HG02642 (cell line): ENCODE measurements around the gene SCYGR7.
"Not testable (repeated sequence)": the region's sequence is repeated elsewhere in the genome, so short reads cannot be mapped to it uniquely, and the experiment has no call there.

ENCODE experiments used
- ATAC-seq: cut with Tn5 transposase; IDR thresholded peaks from one replicate; pipeline ENCODE4 v1.9.1; 2021; ENCODE audit warnings: mild to moderate bottlenecking; ENCODE audit not compliant: unreplicated experiment, poor library complexity

The SCYGR7 gene

DNA sequence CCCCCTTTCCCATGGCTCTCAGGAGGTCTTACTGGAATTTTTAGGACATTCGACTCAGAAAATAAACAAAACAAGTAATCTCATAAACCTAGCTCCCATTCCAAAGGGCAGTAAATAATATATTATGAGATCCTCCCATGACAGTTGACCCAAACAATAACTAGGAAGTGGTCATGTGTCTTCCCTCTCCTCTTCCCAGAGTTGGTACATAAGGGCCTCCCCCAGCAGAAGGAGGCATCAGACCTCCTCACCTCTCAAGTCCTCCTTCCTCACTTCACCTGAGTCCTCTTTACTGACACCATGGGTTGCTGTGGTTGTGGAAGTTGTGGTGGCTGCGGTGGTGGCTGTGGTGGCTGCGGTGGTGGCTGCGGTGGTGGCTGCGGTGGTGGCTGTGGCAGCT is at the start of gene SCYGR7:
Gene SCYGR7 (plus strand): TSS at position 301 of the 400 bp plus-strand sequence. CDS start 0 bp downstream, at position 301.
- no peak for ATAC-seq

GRCh38 chr2:227684258-227684657 is 43.9 kb upstream of the SCYGR7 start:
- ATAC-seq, result no peak

- no peak for ATAC-seq
Measured at GRCh38 chr2:227687189-227687588, 40.9 kb upstream of the SCYGR7 start.

GRCh38 chr2:227696990-227697679 is 31.0 kb upstream of the SCYGR7 start:
- ATAC-seq, result no peak

DNA sequence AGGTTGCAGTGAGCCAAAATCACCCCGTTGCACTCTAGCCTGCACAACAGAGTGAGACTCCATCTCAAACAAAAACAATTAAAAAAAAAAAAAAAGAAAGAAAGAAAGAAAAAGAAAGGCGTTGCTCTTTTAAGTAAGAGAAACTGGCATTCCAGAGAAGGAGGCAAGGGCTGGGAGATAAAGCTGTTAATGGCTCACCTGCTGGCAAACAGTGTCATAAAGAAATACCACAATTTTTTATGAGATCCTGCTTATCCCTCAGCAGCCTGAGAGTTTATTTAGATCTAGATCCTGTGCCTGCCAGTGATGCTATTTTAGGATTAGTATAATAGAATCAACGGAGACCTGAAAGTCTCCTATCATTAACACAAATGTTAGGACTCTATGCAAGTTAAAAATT is 26.6 kb upstream of the SCYGR7 start:
- no peak for ATAC-seq

- ATAC-seq, result no peak
Measured at GRCh38 chr2:227703280-227703732, 24.8 kb upstream of the SCYGR7 start.

DNA sequence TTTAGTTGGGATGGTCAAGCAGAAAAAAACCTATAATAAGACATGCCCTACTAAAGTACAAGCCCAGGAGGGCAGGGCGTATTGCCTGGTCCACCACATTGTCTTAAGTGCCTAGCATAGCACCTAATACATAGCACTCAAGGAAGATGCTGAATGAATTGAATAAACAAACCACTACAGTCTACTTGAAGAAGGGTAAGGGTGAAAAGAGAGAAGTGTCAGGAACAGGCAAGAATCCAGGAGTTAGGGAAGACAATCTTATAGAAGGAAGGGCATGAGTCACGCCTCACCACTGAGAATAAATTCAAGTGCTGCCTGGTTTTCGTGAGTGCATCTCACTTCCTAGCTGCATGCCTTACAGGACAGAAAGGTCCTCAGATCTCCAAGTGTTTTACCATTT is 24.2 kb upstream of the SCYGR7 start:
- ATAC-seq, result no peak

GRCh38 chr2:227706859-227707258 is 21.3 kb upstream of the SCYGR7 start:
- no peak for ATAC-seq

DNA sequence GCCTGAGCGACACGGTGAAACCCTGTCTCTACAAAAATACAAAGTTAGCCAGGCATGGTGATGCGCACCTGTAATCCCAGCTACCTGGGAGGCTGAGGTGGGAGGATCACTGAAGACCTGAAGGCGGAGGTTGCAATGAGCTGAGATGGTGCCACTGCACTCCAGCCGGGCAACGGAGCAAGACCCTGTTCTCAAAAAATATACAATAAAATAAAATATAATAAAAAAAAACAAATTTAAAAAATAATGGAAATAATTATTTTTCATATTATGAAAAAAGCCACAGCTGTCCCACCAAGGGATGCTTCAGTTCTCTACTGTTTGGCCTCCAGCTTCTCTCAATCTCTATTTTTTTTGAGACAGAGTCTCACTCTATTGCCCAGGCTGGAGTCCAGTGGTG is 20.7 kb upstream of the SCYGR7 start:
- ATAC-seq, result no peak

DNA sequence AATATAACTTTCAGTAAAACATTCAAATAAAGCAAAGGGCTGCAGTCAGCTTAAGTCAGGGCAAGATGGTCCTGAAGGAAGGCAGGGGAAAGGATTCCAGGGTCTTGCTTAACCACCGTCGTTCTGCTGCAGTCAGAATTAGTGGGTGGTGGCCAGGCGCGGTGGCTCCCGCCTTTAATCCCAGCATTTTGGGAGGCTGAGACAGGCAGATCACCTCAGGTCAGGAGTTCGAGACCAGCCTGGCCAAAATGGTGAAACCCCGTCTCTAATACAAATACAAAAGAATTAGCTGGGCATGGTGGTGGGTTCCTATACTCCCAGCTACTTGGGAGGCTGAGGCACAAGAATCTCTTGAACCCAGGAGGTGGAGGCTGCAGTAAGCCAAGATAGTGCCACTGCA is 17.1 kb upstream of the SCYGR7 start:
- ATAC-seq, result no peak

GRCh38 chr2:227713291-227713690 is 14.8 kb upstream of the SCYGR7 start:
- no peak for ATAC-seq

GRCh38 chr2:227716501-227716900 is 11.6 kb upstream of the SCYGR7 start:
- ATAC-seq, result no peak

- ATAC-seq, result no peak
Measured at GRCh38 chr2:227717687-227718567, 10.2 kb upstream of the SCYGR7 start, which contains the start of gene SLC19A3. SLC19A3 (minus strand) TSS chr2:227718028; CDS start chr2:227702318, 15,710 bp downstream.

- no peak for ATAC-seq
Measured at GRCh38 chr2:227719641-227720040, 8.5 kb upstream of the SCYGR7 start.

GRCh38 chr2:227720680-227721079 is 7.5 kb upstream of the SCYGR7 start:
- no peak for ATAC-seq

GRCh38 chr2:227722821-227723220 is 5.3 kb upstream of the SCYGR7 start:
- not testable (repeated sequence) for ATAC-seq

- ATAC-seq, result no peak
Measured at GRCh38 chr2:227724394-227725039, 3.6 kb upstream of the SCYGR7 start, which contains the start of gene SCYGR6. SCYGR6 (minus strand) TSS chr2:227724757; CDS start chr2:227724757, 0 bp downstream.

DNA sequence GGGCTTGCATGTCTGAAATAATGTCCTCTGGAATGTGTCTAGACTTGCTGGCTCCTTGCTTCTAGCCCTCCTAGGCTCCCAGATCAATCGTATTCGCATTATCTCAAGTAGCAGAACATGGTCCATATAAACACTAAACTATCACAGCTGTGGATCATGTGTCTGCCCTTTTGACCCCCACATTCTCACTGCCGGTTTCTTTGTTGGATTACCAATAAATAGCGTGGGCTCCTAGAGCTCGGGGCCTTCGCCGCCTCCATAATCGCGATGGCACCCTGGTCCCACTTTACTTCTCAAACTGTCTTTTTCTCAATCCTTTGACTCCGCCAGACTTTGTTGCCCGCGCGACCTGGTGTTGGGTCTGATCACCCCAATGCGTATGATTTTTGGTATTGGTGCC is 11.2 kb downstream of the SCYGR7 start:
- ATAC-seq, result no peak

GRCh38 chr2:227740705-227741104 is 12.6 kb downstream of the SCYGR7 start:
- ATAC-seq, result not testable (repeated sequence)

- ATAC-seq, result no peak
Measured at GRCh38 chr2:227745594-227745993, 17.5 kb downstream of the SCYGR7 start, which contains the start of gene SCYGR8. SCYGR8 (plus strand) TSS chr2:227745894; CDS start chr2:227745894, 0 bp downstream.

DNA sequence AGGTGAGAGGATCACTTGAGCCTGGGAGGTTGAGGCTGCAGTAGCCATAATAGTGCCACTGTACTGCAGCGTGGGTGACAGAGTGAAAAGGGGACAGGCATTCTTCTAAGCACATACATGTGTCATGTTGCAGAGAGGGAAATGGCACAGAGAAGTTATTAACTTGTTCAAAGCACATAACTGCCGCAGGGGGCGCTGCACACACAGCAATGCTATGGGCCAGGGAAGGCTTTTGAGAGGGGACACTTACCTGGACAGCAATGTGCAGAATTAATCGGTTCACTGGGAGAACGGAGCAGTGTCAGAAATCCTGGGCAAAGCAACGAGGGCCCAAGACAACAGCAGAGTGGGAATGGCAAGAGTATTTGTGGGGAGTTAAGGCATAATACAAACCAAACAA is 19.9 kb downstream of the SCYGR7 start:
- no peak for ATAC-seq
